ENCODE results near the gene TEX53.

Gene TEX53

DNA sequence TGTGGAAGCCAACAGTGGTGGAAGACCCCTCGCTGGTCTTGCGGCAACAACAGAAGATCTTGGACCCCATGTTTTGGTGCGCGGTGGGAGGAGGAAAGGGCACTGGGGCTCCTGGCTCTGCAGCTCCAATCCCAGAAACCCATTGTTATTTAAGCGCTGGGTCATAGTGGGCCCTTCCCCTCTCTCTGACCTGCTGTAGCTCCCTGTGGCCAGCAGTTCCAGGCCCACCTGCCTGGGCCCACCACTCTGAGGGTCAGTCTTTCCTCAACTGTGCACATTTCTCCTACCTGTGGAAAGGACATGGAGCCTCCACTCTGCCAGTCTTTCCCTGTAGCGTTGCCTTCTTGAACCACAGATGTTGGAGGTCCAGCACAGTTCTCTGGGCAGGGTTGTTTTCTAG is at the start of gene TEX53:
TEX53 (minus strand) TSS at position 101 of the 400 bp plus-strand sequence; CDS start at position 70, 31 bp downstream.
- DNase-seq (ENCODE audit: low spot score) = no peak

DNA sequence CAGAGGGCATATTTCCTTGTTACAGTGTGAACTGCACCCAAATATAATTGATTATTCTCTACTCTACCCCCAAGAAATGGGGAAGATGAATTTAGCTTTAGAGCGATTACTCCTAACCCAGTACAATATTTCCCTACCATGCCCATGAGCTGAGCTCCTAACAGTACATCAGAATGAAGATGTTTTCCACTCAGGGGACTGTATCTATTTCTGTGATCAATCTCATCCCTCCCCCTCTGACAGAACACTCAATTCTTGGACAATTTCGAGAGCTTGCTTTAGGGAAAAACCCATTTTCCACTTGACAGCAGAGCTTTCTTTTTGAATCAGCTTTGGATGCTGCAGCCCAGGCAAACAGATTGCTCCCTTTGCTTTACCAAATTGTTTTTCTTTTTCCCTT is 49.1 kb upstream of the TEX53 start:
- no peak for DNase-seq (ENCODE audit: low spot score)

DNA sequence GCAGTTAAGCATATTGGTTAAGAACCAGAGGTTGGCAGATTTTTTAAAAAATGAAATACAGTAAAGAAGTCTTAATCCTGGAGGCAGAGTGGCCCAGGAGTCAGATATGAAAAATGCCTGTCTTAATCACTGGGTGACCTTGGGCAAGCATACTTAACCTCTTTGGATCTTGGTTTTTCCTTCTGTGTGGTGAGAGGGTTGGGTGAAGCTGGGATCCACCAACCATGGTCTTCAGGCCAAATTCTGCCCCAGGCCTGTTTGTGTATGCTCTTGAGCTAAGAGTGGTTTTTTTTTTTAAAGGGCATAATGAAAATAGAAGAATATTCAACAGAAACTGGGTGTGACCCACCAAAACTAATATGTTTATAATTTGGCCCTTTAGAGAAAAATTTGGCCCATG is 44.4 kb upstream of the TEX53 start:
- no peak for DNase-seq (ENCODE audit: low spot score)

DNA sequence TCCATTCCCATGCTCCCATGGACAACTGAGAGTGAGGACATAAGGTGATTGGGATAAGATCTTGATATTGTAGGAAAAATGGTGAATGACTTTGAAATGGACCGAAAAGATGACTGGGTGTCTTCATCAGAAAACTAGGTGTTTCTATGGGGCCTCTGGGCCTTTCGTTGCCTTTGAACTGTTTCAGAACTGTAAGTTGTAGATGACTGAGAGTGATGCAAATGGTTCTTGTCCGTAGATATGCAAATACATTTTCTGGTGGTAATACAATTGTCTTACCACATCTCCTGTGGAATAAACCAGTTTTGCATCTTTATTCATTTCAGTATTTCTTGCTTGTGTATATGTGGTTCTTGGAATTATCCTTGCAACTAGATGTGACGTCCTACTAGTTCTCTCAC is 40.3 kb upstream of the TEX53 start:
- no peak for DNase-seq (ENCODE audit: low spot score)

DNA sequence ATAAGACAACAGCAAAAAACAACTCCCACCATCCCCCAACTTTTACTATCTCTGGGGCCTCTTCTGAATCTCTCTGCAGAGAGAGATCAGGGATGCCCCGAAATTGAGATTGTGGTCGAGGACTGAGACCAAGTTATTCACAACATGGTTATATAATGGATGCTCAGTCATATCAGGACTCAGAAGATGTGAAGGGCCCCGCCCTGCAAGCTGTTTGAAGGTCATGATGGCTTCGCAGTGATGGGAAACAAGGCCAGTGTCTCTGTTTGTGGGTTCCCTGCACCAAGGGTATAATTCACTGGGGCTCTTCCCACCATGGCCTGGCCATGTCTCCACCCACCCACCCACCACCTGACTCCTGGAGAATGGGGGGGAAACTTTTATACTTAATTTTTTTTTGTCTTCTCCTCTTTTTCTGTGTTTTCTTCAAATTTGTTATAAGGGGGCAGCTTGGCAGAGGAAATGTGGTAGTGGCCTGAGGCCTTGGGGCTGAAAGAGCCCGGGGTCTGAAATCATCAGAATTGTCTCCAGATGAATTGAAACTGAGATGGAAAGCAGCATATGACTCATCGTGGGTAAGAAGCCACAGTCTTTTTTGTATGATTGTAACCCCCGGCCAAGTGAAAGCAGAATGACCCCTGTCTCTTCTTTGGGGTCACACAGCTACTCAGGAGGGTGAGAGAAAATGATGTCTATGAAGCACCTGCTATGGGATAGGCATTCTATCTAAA is 39.4 kb upstream of the TEX53 start:
- DNase-seq (ENCODE audit: low spot score) = no peak

DNA sequence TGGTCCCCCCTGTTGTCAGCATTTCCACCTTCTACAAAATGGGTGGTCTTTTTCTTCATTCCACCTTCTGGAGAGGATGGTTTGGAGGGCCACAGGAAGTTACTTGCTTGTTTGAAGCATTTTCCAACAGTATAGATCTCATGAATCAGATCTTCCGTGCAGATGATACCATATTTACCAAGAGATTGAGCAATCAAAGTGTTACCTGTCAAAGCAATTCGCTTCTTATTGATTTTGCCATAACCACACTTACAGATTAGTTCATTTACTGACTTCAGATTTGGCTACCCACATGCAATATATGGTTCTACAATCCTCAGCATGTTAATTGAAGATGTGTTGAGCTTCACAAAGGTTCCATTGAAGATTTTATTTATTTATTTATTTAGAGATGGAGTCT is 38.3 kb upstream of the TEX53 start:
- DNase-seq (ENCODE audit: low spot score) = no peak

DNA sequence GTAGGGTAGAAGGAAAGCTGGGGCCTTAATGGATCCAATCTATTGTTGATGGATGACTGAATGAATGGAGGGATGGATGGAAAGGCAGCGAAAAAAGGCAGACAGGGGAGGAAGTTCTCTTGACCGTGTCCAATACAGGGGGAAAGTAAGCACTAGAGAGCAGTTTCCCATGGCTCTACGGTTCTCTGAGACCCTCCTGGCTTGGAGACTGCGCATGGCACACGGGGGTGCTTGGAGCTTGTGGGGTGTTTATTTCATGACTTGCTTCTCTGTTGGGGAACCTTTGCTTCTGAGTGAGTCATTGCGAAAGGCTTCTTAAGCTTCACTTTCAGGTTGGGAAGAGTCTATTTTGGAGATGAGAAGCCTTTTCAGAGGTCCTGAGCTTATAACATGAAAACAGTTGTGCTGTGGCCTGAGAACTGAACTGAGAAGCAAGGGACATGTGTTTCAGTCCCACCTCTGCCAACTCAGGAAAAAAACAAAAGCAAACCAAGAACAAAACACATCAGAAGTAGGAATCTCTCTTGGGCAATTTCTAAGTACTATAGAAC is 37.2 kb upstream of the TEX53 start:
- no peak for DNase-seq (ENCODE audit: low spot score)

DNA sequence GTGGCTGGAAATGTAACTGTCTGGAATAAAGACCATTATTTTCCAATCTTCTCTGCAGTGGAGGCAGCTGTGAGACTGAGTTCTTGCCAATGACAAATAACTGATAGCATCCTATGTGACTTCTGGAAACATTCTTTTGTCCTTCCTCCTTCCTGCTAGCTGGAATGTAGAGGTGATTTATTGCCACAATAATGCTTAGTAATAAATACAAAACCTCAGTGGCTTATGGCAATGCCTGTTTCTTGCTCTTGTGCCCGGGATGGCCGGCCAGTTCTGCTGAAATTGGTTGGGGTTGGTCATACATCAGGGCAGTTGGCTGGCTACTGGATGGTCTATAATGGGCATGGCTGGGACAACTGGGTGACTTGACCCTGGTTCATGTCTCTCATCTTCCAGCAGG is 36.5 kb upstream of the TEX53 start:
- DNase-seq (ENCODE audit: low spot score) = no peak

DNA sequence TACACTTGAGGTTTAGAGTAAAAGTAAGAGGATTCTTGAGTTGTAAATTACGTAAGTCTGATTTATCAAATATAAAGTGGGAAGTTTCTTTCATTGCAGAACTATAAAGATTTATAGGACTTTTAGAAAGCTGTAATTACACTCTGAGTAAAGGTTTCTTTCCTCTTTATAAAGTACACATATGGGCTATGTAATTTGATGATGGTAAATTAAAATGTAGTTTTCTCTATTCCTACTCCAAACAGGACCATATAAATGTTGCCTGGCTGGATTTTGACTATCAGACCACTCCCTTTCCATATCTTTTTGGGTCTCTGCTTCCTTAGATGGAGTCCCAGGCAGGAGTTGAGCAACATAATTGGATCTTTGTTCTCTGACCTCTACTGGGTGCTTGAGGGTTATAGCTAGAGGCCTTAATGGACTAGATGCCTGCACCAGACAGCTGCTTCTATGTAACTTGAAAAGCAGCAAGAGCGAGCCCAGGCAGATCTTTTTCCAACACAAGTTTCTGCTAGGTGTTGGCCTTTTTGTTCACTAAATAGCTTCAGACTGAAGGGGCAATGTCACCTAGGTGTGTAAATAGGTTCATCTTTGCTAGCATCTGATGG is 35.7 kb upstream of the TEX53 start:
- no peak for DNase-seq (ENCODE audit: low spot score)

DNA sequence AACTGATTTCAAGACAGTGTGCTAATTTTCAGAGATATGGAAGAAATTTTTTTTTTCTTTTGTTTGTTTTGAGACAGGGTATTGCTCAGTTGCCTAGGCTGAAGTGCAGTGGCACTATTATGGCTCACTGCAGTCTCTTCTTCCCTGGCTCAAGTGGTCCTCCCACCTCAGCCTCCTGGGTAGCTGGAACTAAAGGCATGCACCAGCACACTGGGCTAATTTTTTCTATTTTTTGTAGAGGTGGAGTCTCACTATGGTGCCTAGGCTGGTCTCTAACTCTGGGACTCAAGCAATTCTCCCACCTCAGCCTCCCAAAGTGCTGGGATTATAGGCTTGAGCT is 34.3 kb upstream of the TEX53 start:
- DNase-seq (ENCODE audit: low spot score) = no peak

DNA sequence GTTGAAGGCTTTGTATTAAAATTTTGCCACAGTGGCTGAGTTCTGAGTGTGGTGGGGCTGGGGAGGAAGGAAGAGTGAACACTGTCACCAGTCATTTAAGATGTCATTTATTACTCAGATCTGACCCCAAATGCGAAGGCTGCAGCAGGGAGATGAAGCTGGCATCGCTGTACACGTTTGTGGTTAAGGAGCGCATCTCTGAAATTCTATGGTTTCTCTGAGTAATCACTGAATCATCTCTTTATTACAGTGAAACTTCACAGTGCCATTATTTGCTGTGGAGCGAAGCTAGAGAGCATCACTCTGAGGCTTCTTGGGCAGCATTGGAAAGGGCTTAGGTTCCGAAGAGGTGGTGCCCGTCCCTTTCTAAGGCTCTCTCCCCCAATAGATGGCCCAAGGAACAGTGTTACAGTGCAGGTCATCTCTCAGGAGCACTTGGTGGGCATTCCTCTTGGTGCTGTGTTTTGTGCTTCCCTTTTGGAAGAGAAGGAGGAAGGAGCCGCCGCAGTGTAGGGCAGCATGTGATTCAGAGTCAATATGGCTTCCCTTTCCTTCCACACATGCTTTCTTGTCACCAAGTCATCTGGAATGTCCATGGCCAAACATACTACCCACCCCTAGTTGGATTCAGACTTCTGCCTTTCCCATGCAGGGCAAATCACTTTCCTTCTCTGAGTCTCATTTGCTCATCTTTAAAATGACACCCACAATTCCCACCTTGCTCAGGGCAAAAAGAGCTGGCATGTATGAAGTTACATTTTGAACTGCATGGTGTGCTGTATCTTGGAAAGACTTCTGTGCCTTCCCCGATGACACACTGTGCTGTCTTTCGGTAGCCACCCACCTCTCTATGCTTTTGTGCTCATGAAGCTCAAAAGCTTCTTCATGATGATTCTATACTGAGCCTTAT is 33.7 kb upstream of the TEX53 start:
- DNase-seq (ENCODE audit: low spot score) = no peak

DNA sequence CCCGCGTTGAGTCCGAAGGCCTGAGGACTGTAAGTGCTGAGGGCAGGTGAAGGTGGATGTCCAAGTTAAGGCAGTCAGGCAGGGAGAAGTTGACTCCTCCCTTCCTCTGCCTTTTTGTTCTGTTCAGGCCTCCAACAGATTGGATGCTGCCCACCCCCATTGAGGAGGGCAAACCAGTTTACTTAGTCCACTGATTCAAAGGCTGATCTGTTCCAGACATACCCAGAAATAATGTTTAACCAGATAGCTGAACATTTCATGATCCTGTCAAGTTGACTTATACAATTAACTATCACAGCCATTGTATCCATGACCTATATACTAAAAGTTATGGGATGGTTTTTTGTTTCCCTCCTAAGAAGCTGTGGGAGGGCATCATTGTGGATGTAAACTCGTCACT is 32.7 kb upstream of the TEX53 start:
- DNase-seq (ENCODE audit: low spot score) = no peak

DNA sequence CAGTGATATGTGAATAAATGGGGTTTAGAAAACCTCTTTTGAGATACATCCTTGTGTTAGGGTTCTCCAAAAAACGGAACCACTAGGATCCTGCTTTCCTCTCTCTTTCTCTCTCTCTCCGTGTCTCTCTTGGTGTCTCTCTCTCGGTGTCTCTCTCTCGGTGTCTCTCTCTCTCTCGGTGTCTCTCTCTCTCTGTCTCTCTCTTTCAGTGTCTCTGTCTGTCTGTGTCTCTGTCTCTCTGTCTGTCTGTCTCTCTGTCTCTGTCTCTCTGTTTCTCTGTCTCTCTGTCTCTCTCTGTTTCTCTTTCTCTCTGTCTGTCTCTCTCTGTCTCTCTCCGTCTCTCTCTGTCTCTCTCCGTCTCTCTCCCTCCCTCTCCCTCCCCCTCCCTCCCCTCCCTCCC is 32.2 kb upstream of the TEX53 start:
- no peak for DNase-seq (ENCODE audit: low spot score)

DNA sequence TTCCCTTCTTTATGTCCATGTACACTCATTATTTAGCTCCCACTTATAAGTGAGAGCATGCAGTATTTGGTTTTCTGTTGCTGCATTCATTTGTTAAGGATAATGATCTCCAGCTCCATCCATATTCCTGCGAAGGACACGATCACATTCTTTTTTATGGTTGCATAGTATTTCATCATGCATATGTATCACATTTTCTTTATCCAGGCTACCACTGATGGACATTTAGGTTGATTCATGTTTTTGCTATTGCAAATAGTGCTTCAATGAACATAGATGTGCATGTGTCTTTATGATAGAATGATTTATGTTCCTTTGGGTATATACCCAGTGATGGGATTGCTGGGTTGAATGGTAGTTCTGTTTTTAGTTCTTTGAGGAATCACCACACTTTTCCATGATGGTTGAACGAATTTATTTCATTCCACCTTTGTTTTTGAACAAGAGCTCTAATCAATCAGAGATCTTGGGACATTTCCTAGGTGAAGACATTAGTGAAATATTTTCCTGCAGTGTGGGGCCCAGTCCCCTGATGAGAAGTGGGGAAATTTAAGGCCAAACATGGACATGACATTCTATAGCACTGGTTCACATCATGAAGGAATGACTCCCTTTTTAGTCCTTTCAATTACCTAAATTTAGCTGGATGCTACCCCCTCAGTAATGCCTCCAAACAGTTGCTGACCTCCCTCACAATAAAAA is 31.5 kb upstream of the TEX53 start:
- no peak for DNase-seq (ENCODE audit: low spot score)

DNA sequence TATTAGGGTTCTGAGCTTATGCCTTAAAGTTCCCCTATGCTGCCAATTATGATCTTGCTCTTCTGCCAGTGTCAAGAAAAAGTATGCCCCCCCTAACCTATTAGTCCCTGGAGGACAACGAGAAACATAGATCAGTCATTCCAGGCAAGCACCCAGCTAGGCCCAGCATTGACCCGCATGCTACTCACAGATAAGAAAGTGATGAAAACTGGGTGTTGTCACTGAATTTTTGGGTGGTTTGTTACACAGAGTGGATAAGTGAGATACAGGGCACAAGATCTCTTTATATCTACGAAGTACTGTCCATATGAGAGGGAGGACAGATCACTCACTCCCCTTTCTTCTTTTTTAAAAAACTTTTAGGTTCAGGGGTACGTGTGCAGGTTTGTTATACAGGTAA is 30.8 kb upstream of the TEX53 start:
- no peak for DNase-seq (ENCODE audit: low spot score)

DNA sequence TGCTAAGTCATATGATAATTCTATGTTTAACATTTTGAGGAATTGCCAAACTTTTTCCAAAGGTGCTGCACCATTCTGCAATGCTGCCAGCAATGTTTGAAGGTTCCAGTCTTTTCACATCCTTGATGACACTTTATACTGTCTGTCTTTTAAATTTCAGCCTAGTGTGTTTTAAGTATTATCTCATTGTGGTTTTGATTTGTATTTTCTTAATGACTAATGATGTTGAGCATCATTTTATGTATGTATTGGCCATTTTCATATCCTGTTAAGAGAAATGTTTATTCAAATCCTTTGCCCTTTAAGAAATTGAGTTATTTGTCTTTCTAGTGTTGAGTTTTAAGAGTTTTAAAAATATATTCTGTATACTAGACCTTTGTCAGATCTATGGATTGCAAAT is 29.4 kb upstream of the TEX53 start:
- DNase-seq (ENCODE audit: low spot score) = no peak

DNA sequence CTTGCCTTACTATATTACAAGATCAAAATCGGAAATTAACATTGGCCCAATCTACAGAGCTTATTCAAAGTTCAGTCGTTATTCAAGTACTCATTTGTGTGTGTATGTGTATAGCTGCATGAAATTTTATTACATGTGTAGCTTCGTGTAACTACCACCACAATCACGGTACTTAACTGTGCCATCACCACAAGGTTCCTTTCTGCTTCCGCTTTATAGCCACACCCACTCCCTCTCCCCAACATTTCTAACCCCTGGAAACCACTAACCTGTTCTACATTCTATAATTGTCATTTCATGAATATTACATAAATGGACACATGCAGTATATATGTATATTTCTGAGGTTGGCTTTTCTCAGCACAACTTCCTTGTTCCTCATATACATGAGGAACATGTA is 28.3 kb upstream of the TEX53 start:
- DNase-seq (ENCODE audit: low spot score) = no peak

DNA sequence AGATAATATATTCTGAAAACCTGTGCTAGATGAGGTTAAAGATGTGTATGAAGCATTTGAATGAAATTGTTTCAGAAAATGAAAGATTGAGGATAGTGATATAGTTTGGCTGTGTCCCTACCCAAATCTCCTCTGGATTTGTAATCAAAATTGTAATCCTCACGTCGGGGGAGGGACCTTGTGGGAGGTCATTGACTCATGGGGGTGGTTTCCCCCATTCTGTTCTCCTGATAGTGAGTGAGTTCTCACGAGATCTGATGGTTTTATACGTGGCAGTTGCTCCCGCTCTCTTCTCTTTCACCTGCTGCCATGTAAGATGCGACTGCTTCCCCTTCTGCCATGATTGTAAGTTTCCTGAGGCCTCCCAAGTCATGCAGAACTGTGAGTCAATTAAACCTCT is 26.4 kb upstream of the TEX53 start:
- DNase-seq (ENCODE audit: low spot score) = no peak

DNA sequence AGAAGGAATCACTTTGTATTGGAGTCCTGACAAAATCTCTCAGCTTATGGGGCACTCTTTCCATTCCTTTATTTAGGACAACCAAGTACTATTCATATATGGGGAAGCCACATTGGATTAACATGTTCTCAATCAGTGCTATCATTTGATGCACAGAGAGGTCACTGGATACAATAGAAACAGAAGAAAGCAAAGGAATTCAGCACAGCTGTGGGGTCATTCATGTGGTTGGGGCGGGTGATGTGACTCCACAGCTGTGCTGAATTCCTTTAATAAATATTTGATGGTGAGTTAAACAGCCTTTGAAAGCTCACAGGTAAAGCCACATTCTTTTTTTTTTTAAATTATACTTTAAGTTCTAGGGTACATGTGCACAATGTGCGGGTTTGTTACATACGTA is 25.2 kb upstream of the TEX53 start:
- no peak for DNase-seq (ENCODE audit: low spot score)

DNA sequence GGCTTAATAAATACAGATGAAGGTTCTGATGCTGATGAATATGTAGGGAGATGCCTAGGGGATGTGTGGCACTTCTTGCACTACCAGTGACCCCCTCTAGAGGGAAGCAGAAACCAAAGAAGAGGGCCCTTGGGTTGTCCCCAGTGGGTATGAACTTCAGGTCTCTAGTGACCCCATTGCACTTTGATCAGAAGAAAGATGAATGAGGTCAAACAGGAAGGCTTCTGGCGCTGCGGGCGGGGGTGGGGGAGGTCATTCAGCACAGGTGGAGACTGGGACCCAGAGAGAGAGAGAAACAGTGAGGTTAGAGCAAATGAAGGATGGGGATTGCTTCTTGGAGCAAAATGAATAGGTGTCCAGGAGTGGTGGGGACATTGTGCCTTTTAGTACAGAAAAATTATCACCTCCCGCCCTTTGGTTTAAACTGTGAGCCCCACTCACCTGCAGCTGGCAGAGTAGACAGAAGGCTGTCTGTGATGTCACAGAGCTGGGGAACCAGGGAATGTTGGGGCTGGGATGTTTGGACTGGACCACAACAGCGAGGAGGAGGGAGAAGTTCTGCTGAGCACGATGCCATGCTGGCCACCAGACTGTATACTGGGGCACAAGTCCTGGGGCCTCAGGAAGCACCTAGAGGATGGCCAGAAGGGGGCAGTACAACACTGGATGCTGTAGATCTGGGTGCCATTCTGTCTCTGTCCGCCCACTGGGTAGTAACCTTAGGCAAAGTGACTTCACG is 24.2 kb upstream of the TEX53 start, which contains the start of gene TEX48:
TEX48 (minus strand) TSS at position 599 of the 739 bp plus-strand sequence. CDS start 10,469 bp downstream, outside the sequence.
- DNase-seq (ENCODE audit: low spot score) = peak; percentile 86

DNA sequence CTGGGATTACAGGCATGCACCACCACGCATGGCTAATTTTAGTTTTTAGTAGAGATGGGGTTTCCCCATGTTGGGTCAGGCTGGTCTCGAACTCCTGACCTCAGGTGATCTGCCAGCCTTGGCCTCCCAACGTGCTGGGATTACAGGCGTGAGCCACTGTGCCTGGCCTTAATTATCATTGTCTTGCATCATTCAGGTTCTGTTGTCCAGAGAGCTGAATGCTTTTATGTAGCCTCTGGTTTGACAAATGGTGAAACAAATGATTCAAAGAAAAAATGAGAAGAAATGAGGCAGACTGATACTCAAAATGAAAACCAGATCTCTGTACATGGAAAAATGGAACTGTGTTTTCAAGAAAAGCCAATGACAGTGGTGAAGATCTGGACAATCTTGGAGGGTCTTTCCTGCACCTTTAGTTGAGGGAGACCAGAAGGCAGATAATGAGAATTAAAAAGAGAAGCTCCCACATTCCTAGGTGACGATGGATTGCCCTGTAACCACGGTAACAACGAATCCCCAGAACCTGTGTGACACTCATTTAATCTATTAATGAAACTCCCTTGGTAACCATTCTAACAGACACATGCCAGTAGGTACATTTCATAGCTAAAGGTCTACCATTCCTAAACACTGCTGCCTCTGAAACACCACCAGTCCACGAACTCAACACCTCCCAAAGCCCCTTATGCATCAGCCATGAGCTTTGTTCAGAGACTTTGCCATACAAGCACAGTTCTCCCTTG is 22.8 kb upstream of the TEX53 start:
- DNase-seq (ENCODE audit: low spot score) = no peak

Data from NAMALWA (cell line).